Cortex of kidney (tissue), 1 donor: Measurements from ENCODE around the gene URGCP.
"Not testable (repeated sequence)": the region's sequence is repeated elsewhere in the genome, so short reads cannot be mapped to it uniquely, and the experiment has no call there.

Experiments used
- DNase-seq: peaks from one replicate; lab custom pipeline; 2025; lab: John Stamatoyannopoulos, UW

URGCP gene

GRCh38 chr7:43834463-43835251 is 71.7 kb downstream of the URGCP start:
- no peak for DNase-seq

GRCh38 chr7:43830917-43831316 is 75.5 kb downstream of the URGCP start:
- DNase-seq: not testable (repeated sequence)
